HT-29 (cell line): ENCODE data around the gene HSPA12B. TPM values are rescaled to one million over a fixed set of nuclear protein-coding genes. Genes with fewer than 3 reads are reported as not detected.

Source experiments
- DNase-seq: peaks from one replicate; pipeline ENCODE4 v3.0.0-alpha.2; 2015; ENCODE audit warnings: low spot score
- total RNA-seq: library from RNA; depleted of rRNA; stranded (reverse); fragments of >200 nt; shearing (Covaris generic); gene quantifications from 2 replicates; pipeline ENCODE4 v1.2.3, GENCODE V29; 2014

Gene HSPA12B
- total RNA-seq, 1 experiment from 2014 or later: not detected

DNA sequence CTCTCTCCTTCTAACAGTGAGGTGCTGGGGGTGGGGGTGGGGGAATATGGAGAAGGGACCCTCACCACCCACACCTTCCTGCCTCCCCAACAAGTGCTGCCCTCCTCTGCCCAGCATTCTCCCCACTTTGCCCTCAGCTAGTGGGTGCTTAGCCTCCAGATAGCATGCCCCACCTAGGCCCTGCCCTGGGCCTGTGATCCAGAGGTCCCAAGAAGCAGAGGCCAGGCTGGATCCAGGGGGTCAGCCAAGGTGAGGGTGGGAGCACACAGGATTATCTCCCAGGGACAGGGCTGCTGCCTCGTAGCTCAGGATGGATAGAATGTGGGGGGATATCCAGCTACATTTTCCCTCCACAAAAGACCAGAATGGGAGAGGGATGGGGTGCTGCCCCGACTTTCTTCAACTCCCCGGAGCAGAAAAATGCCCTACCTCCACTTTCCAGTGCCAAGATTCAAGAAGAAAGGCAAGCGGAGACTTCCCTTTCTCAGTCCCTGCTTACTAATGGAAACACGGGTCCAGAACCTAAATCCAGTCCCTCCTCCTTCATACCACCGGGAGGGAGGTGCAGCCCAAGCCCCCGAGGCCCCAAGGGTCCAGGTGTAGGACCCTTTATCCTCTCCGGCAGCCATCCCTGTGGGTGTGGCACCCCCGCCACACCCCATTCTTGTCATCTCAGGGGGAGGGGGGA is 34.1 kb downstream of the HSPA12B start:
- no peak for DNase-seq

DNA sequence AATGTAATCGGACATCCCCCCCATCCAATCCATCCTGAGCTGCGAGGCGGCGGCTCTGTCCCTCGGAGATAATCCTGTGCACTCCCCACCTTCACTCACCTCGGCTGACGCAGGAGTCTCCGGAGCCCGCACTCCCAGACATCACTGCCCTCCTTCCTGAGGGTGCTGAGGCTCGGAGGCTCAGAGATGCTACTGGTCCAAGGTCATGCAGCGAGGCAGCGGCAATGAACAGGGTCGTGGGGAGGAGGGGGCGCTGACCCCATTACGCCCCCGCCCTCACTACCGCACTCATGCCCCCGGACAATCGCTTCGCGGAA is 34.6 kb downstream of the HSPA12B start:
- DNase-seq: no peak

GRCh38 chr20:3767427-3768341 is 35.2 kb downstream of the HSPA12B start, which contains the start of gene ADISSP:
ADISSP (minus strand) TSS chr20:3767753; CDS start chr20:3760100, 7,653 bp downstream.
- DNase-seq: peak; percentile 97

- peak; percentile 73 for DNase-seq
Measured at GRCh38 chr20:3768342-3769130, 36.1 kb downstream of the HSPA12B start.

DNA sequence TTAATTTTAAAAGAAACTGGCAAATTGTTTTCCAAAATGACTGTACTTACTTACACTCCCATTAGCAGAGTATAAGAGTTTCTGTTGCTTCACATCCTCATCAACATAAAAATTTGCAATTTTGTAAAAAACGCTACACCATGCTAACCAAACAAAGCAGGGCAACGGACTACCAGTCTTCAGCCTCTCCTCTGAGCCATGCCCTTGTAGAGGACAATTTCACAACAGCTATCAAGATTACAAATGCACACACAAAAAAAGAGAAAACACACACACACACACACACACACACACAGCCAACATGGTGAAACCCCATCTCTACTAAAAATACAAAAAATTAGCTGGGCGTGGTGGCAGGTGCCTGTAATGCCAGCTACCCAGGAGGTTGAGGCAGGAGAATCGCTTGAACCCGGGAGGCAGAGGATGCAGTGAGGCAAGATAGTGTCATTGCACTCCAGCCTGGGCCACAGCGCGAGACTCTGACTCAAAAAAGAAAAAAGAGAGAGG is 39.1 kb downstream of the HSPA12B start:
- DNase-seq: no peak

DNA sequence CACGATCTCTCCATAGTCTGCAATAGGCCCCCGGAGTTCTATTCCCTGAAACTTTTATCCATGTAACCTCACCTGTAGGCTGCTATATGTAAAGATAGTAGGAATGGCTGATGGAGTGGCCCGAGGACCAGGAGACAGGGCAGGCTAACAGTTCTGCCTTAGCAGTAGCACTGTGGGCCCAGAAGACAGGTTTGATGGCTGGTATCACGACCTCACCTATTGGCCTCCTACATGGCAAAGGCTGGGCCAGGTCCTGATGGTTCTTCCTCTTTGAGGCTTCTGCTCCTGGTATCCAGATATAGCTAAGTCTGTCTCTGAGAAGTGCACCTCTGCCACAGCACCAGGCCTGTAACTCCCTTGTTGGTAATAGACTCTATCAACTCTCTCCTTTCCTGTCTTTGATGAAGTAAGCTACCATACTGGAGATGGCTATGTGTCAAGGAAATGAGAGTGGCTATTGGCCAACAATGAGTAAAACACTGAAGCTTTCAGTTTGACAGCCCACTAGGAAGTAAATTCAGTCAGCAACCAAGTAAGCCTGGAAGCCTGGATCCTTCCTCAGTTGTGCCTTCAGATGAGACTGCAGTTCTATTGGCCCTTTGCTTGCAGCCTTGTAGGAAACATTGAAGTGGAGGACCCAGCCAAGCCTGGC is 43.1 kb downstream of the HSPA12B start:
- no peak for DNase-seq

DNA sequence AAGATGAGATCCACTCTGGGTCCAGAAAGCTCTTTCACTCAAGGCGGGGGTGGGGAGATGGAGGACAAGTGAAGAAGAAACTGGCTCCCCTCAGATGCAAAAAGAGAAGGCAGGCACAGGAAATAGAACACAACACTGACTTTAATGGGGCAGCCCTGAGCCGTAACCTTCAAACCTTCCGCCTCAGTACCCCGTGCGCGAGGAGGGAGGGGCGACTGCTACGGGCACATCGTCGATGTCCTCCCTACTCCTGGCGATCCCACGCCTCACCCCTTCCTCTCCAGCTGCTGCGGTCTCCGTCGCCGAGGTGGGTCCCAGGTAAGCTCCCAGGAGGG is 44.9 kb downstream of the HSPA12B start:
- DNase-seq: no peak

DNA sequence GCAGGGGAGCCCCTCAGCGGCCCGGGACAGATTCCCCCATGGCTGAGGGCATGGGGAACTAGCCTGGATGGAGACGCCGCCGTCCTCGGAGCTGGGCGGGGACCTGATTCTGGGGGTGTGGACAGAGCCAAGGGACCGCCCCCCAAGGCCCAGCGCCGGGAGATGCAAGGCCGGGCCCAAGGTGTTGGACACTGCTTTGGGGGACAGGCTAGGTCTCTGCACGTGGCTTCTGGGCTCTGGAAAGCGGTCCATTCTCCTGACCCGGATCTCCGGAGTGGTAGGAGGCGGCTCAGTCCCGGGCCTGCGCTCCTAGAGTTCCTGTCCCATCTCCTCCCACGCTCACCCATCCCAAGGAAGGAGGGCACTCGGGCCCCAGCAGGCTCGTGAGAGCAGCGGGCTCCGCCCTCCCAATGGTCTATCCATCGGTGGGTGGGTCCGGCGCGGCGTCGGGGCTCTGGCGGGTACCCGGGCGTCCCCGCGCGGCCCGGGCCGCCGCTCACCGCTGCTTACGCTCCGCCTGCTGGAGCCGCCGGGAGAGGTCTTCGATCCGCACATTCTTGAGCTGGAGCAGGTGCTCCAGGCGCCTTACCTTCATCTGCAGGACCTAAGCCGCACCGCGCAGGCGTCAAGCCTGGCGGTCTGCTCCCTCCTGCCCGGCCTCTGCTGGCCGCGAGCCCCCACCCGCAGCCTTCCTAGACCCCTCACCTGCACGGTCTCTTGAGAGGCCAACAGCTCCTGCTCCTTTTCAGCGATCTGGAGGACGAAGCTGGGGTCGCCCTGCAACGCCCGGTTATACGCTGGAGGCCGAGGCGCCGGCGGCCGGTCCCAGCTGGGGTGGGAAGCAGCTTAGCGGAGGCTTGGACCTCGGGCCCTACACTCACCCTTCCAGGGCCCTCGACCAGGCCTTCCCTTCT is 45.5 kb downstream of the HSPA12B start:
- DNase-seq: peak; percentile 38

DNA sequence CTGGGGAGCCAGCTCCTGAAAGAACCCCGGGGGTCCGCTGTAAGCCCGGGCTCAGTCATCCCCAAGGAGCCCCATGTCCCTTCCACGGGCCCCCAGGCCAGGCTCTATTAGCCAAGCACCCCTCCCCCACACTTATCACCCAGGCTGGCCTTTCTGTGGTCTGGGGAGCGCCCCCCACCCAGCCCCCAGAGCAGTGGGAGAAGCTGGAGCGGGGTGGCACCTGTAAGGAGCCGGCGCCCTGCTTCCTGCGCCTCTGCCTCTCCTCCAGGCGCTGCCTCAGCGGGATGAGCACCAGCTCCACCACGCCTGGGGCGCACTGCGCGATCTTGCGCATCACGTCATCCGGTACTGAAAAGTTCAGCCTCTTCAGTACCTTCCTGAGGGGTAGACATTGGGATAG is 46.5 kb downstream of the HSPA12B start:
- DNase-seq: no peak

GRCh38 chr20:3781153-3781910 is 48.8 kb downstream of the HSPA12B start, which contains the start of gene SPEF1:
SPEF1 (minus strand) TSS chr20:3781448; CDS start chr20:3781287, 161 bp downstream.
- DNase-seq: peak; percentile 95

- DNase-seq: no peak
Measured at GRCh38 chr20:3782597-3782996, 50.1 kb downstream of the HSPA12B start.

DNA sequence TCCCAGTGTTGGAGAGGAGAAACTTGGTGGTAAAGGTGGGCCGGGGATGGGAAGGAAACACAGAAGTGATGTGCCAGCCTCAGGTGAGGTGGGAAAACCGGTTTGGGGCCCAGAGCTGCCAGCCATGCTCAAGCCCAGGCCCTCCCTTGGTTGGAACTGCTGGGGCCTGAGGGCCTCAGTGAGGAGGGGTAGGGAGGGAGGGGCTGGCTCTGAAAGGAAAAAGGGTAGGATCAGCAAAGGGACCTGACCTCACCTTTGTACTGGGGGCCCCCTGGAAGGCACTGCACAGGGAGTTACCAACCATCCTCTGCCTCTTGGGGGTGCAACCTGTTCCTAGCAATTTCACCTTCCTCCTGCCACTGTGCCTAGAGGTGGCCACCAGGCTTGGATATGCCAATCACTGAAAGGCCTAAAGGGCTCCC is 50.6 kb downstream of the HSPA12B start:
- DNase-seq: no peak

GRCh38 chr20:3783511-3784195 is 51.2 kb downstream of the HSPA12B start:
- no peak for DNase-seq

DNA sequence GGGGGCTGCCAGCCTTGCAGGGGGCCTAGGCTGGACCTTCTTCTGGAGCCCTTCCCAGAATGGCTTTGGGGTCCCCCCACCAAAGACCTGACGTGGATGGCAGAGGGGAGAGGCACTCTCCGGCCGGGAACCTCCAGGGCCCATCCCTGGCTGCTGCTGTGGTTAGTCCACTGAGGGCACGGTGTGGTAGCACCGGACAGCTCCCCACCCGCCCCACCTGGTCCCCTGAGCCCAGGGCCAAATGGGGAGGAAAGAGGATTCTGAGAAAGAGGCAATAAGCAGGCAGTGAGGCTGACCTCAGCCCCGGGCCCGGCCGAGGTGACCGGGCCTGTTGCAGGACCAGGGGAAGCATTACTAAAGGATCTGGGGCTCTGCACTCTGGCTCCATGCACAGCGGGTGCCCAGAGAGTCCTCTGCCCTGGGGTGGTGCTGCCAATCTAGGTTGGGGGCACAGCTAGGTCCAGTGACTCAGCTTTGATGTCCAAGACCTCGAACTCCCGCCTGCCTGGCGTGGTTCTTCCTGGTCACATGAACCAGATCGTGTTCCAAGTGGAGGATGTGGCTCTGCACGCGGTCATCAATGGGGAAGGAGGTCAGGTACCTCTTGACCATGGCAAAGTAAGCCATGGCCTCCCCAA is 51.9 kb downstream of the HSPA12B start:
- DNase-seq: no peak

DNA sequence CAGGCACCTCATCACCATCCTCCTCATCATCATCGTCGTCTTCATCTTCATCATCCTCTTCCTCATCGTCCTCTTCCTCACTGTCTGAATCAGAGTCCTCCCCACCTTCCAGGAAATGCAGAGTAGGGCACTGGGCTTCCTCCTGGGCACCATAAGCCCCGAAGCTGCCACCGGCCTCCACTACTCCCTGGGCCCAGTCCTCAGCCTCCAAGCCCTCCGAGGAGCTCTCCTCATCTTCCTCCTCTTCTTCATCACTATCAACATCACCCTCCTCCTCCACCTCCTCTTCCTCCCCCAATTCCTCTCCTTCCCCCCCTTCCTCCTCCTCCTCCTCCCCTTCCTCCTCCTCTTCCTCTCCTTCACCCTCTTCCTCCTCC is 52.4 kb downstream of the HSPA12B start:
- no peak for DNase-seq

DNA sequence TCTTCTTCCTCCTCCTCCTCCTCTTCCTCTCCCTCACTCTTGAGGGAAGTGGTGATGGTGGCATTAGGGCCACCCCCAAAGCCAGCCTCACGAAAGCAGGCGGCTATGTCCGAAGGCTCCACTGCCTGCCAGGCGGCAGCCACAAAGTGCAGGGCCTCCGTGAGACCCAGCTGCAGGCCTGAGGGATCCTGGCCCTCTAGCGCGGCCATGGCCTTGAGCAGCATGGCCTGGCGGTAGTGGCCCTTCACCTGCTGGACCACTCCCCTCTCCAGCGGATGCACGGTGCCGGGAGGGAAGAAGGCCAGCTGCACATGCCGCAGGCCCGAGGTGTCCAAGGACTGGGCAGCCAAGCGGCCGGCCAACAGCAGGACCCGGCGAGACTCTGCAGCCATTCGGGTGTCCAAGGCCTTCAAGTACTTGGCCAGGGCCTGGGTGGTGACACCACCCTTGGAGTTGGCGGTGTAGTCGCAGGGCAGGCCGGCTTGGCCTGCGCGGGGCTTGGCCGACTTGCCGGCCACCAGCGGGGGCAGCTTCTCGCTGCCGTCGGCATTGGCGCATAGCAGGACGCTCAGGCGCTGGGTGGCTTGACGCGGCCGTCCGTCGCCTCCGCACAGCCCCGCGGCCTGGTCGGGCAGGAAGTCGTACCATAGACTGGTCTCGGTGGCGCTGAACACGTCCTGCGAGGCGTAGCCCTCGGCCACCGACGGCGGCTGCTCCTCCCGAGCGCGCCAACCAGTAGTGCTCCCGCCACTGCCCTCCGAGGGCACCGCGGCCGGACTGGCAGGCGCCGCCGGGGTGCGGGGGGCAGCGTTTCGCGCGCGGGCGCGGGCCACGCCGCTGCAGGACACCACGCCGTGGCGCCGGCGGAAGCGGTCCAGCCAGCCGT is 53.0 kb downstream of the HSPA12B start:
- DNase-seq: peak; percentile 40

DNA sequence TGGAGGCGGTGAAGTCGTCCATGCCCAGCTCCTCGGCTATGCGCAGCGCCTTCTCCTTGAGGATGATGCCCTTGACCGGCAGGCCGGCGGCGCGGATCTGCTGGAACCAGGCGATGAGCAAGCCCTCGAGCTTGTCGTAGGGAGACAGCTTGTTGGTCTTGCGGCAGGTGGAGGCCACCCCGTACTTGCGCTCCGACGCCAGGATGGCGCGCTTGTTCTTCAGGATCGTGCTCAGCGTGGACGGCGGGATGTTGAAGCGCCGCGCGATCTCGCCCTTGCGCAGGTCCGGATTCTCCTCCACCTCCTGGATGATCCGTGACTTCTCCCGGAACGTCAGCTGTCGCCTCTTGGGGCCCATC is 53.6 kb downstream of the HSPA12B start:
- DNase-seq: peak; percentile 44
